HTR-8/SVneo (cell line): ENCODE measurements around the gene CENPX.
A peak's percentile ranks its signal among the peaks of the same experiment; 100 is the strongest.

Source experiments
- DNase-seq: peaks from one replicate; pipeline ENCODE4 v3.0.0; 2011; ENCODE audit warnings: low spot score, mixed read lengths; ENCODE audit not compliant: insufficient read length
- FAIRE-seq: peaks from 2 replicates; lab custom pipeline; 2011; peaks lifted over from hg19 to GRCh38; lab: Jason Lieb, UNC

CENPX gene

GRCh38 chr17:82022310-82022980, at the start of gene CENPX:
CENPX (minus strand) TSS chr17:82022878; CDS start chr17:82022861, 17 bp downstream.
- no peak for DNase-seq
- FAIRE-seq, result no peak

- DNase-seq (no peak), FAIRE-seq (no peak)
Observed at GRCh38 chr17:82070611-82071010, 47.9 kb upstream of the CENPX start.

- FAIRE-seq (no peak), DNase-seq (peak; percentile 74)
Observed at GRCh38 chr17:82065638-82066303, 43.1 kb upstream of the CENPX start, which contains the start of gene DUS1L. DUS1L (minus strand) TSS chr17:82065804; CDS start chr17:82065059, 745 bp downstream.

GRCh38 chr17:82065193-82065637, 42.5 kb upstream of the CENPX start:
- peak; percentile 27 for DNase-seq
- no peak for FAIRE-seq

- DNase-seq (no peak), FAIRE-seq (no peak)
Observed at GRCh38 chr17:82064433-82065192, 41.9 kb upstream of the CENPX start.

GRCh38 chr17:82063424-82064415, 41.0 kb upstream of the CENPX start:
- FAIRE-seq, result no peak

GRCh38 chr17:82062984-82063368, 40.3 kb upstream of the CENPX start:
- no peak for FAIRE-seq

More at GRCh38 chr17:82063424-82064415, 41.0 kb upstream of the CENPX start:
- no peak for DNase-seq

GRCh38 chr17:82062076-82062983, 39.7 kb upstream of the CENPX start:
- DNase-seq, result no peak
- no peak for FAIRE-seq

More at GRCh38 chr17:82062984-82063368, 40.3 kb upstream of the CENPX start:
- DNase-seq, result no peak

GRCh38 chr17:82061047-82061925, 38.6 kb upstream of the CENPX start:
- DNase-seq (no peak), FAIRE-seq (no peak)

- FAIRE-seq, result no peak
- DNase-seq, result no peak
Observed at GRCh38 chr17:82060614-82061013, 37.9 kb upstream of the CENPX start.

- DNase-seq (no peak), FAIRE-seq (no peak)
Observed at GRCh38 chr17:82060001-82060380, 37.3 kb upstream of the CENPX start.

- no peak for DNase-seq
- no peak for FAIRE-seq
Observed at GRCh38 chr17:82059272-82060000, 36.8 kb upstream of the CENPX start.

GRCh38 chr17:82058855-82059249, 36.2 kb upstream of the CENPX start:
- no peak for DNase-seq
- no peak for FAIRE-seq

- FAIRE-seq (no peak), DNase-seq (no peak)
Observed at GRCh38 chr17:82058230-82058854, 35.7 kb upstream of the CENPX start.

GRCh38 chr17:82056729-82057621, 34.3 kb upstream of the CENPX start:
- DNase-seq (no peak), FAIRE-seq (no peak)
